Coronary artery (tissue), 2 donors: Measurements from ENCODE around the gene PPIF.

ENCODE experiments used
- DNase-seq: peaks from one replicate; pipeline ENCODE4 v3.0.0-alpha.2; 2017; ENCODE audit warnings: low spot score
- H3K27ac ChIP-seq, 2 donors: fragments of 200-600 bp; sonication (generic); one replicate each; pipeline ENCODE4 v1.5.1; 2016 to 2019
- H3K4me3 ChIP-seq: fragments of 200-600 bp; sonication (generic); 2 replicates; pipeline ENCODE4 v1.5.1; 2016; ENCODE audit warnings: mild to moderate bottlenecking, moderate library complexity
- CTCF ChIP-seq: fragments of 200-600 bp; sonication (generic); IDR thresholded peaks from one replicate; pipeline ENCODE4 v1.5.1; 2019; ENCODE audit warnings: antibody characterized with exemption

Gene PPIF

GRCh38 chr10:79353726-79354125 is 6.5 kb downstream of the PPIF start:
- no peak for TF ChIP-seq CTCF
- no peak overlapping the region for H3K27ac ChIP-seq
- H3K4me3 ChIP-seq = no peak overlapping the region
- no peak for DNase-seq

- Histone ChIP-seq H3K27ac (no peak overlapping the region), H3K4me3 (no peak overlapping the region)
- no peak for DNase-seq
- TF ChIP-seq CTCF = no peak
Measured at GRCh38 chr10:79354141-79354540, 6.9 kb downstream of the PPIF start.

GRCh38 chr10:79354615-79355014 is 7.3 kb downstream of the PPIF start:
- no peak for DNase-seq
- Histone ChIP-seq H3K4me3 (no peak overlapping the region), H3K27ac (no peak overlapping the region)
- TF ChIP-seq CTCF = no peak

GRCh38 chr10:79355420-79356017 is 8.2 kb downstream of the PPIF start:
- no peak for TF ChIP-seq CTCF
- no peak overlapping the region for H3K4me3 ChIP-seq
- no peak for DNase-seq
- H3K27ac ChIP-seq = no peak overlapping the region

- H3K27ac ChIP-seq = no peak overlapping the region
- H3K4me3 ChIP-seq = no peak overlapping the region
- TF ChIP-seq CTCF = no peak
- DNase-seq = no peak
Measured at GRCh38 chr10:79356104-79356503, 8.8 kb downstream of the PPIF start.

- DNase-seq = no peak
- no peak for TF ChIP-seq CTCF
- no peak overlapping the region for H3K4me3 ChIP-seq
Measured at GRCh38 chr10:79357180-79357579, 9.9 kb downstream of the PPIF start.

GRCh38 chr10:79358811-79359210 is 11.5 kb downstream of the PPIF start:
- Histone ChIP-seq H3K27ac (no peak overlapping the region), H3K4me3 (no peak overlapping the region)
- TF ChIP-seq CTCF = no peak
- no peak for DNase-seq

More at GRCh38 chr10:79357180-79357579, 9.9 kb downstream of the PPIF start:
- no peak overlapping the region for H3K27ac ChIP-seq
